Common myeloid progenitor, CD34-positive (primary cell): ENCODE data around the gene CD52.

ENCODE experiments used
- CTCF ChIA-PET: fragments of 350-600 bp; sonication (Branson Sonifier 250); formaldehyde crosslinking; loops from one replicate; lab custom pipeline; 2021; ENCODE audit warnings: antibody characterized with exemption; lab: Charles Lee
- POLR2A ChIA-PET: fragments of 350-600 bp; sonication (Branson Sonifier 250); formaldehyde crosslinking; loops from one replicate; lab custom pipeline; 2021; ENCODE audit warnings: antibody characterized with exemption; lab: Charles Lee
- DNase-seq, 3 donors: peaks; one replicate each; pipeline versions ENCODE4 v3.0.0 to v3.0.0-alpha.2; 2013
- H3K27ac ChIP-seq, 2 experiments: 1 replicate in 1 of 2; 2 replicates in 1 of 2; pipeline ENCODE4 v1.7.0; 2013; ENCODE audit warnings: inconsistent platforms in 2 of 2, low read length in 2 of 2, mild to moderate bottlenecking in 2 of 2, low read depth in 1 of 2, moderate library complexity in 1 of 2; ENCODE audit not compliant: severe bottlenecking in 2 of 2, insufficient read depth in 1 of 2, poor library complexity in 1 of 2
- H3K27me3 ChIP-seq, 5 experiments: replicated peaks in 2 of 5; 1 replicate in 3 of 5; 2 replicates in 2 of 5; pipeline versions ENCODE4 v1.6.1 to v1.7.0; 2013; ENCODE audit warnings: low read length in 4 of 5, mild to moderate bottlenecking in 2 of 5, moderate library complexity in 2 of 5, inconsistent platforms in 1 of 5; ENCODE audit not compliant: insufficient read depth in 5 of 5, control insufficient read depth in 4 of 5
- H3K36me3 ChIP-seq, 4 experiments: 1 replicate in 2 of 4; 2 replicates in 2 of 4; pipeline versions ENCODE4 v1.6.1 to v1.7.0; 2013; ENCODE audit warnings: low read length in 3 of 4, control low read depth in 1 of 4, mild to moderate bottlenecking in 1 of 4; ENCODE audit not compliant: control insufficient read depth in 4 of 4, insufficient read depth in 4 of 4
- H3K4me1 ChIP-seq, 4 experiments: 1 replicate in 3 of 4; 2 replicates in 1 of 4; pipeline versions ENCODE4 v1.6.1 to v1.7.1; 2013; ENCODE audit warnings: low read length in 3 of 4, mild to moderate bottlenecking in 3 of 4, control low read depth in 1 of 4, inconsistent platforms in 1 of 4, moderate library complexity in 1 of 4; ENCODE audit not compliant: control insufficient read depth in 4 of 4, insufficient read depth in 4 of 4; ENCODE audit errors: control extremely low read depth in 1 of 4
- H3K4me3 ChIP-seq, 7 experiments: 1 replicate in 4 of 7; 2 replicates in 3 of 7; pipeline versions ENCODE4 v1.5.1 to v1.7.0; 2013; ENCODE audit warnings: mild to moderate bottlenecking in 7 of 7, low read length in 6 of 7, moderate library complexity in 6 of 7, inconsistent platforms in 2 of 7, low read depth in 2 of 7, control low read depth in 1 of 7; ENCODE audit not compliant: insufficient read depth in 4 of 7, control insufficient read depth in 1 of 7; ENCODE audit errors: extremely low read depth in 1 of 7
- H3K9me3 ChIP-seq, 5 experiments: 1 replicate in 4 of 5; 2 replicates in 1 of 5; pipeline versions ENCODE4 v1.6.1 to v1.7.1; 2013; ENCODE audit warnings: low read length in 4 of 5, mild to moderate bottlenecking in 2 of 5, inconsistent platforms in 1 of 5, low read depth in 1 of 5, moderate library complexity in 1 of 5; ENCODE audit not compliant: control insufficient read depth in 4 of 5, insufficient read depth in 2 of 5; ENCODE audit errors: control extremely low read depth in 1 of 5
- WGBS: methylation state at CpG from one replicate; pipeline ENCODE4 v1.1.5; 2013; ENCODE audit not compliant: insufficient coverage; 5-methylcytosine and 5-hydroxymethylcytosine counted together

CD52 gene

DNA sequence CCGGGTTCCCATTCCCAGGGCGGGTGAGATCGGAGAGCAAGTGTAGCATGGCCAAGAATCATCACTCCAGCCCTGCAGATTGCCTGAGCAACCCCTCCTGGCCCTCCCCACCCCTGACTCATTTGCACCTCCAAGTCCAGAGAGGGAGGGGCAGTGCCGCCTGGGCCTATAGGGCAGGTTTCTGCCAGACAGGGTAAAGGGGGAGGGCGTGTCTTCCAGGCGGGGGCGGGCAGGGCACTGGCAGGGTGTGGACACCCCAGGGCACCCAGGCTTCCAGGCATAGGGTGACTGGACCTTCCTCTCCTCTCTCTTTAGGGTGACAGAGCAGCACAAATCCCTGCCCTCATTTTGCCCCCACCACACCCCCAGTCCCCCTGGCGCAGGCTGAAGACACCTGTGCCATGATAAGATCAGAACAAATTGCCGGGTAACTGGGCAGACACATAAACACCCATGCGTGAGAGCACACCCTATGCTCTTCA is 39.4 kb downstream of the CD52 start:
- Histone ChIP-seq H3K27me3 (peaks cover 0 to 40% (median 15%) of the 10 kb centered on the region in 5 experiments), H3K27ac (no peak overlapping the region), H3K9me3 (no peaks in the 10 kb centered on the region), H3K36me3 (no peaks in the 10 kb centered on the region), H3K4me1 (peaks cover 0 to 15% (median 13%) of the 10 kb centered on the region in 4 experiments), H3K4me3 (no peak overlapping the region)
- ChIA-PET POLR2A (no interaction called here), CTCF (interaction anchor here (1.0 kb wide), 1 partner anchor 60 kb away, joined by 3 read pairs; no protein-coding TSS in a partner anchor)
- 86% methylated on average over 4 of the region's 10 CpGs for WGBS
- DNase-seq, result no peak

DNA sequence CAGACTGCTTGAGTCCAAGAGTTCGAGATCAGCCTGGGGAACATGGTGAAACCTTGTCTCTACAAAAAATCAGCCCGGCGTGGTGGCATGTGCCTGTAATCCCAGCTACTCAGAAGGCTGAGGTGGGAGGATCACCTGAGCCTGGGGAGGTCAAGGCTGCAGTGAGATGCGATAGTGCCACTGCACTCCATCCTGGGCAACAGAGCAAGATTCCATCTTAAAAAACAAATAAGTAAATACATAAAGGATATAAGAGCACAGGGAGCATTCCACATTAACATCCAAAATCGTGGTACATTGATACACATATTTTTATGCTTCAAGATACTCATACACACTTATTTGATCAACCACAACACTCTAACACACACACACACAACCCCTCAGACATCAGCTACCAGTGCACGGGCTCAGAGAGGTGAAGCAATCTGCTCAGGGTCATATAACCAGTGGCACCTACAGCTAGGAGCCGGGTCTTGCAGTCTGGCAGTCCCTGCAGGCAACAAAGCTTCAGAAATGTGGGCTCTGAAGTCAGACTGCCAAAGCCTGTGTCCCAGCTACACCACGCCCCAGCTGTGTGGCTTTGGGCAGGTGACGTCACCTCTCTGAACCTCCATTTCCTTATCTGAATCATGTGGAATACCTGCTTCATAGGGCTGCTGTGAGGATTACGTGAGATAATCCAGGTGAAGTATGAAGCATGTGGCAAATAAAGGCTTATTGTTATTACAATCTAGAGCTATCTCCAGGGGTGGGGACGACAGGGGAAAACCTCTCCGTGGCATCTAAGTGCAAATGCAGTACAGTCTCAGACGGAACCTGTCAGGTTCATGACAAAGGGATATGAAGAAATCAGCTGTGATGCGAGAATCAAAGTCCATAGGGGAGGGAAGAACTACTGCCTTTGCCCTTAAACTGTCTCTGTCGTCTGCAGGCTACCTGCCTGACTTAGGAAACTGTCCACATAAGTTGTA is 40.9 kb downstream of the CD52 start:
- H3K4me3 ChIP-seq, result no peak overlapping the region
- H3K4me1 ChIP-seq, result peaks cover 0 to 22% (median 19%) of the 10 kb centered on the region in 4 experiments
- peaks cover 0 to 40% (median 15%) of the 10 kb centered on the region in 5 experiments for H3K27me3 ChIP-seq
- DNase-seq, result no peak
- H3K27ac ChIP-seq, result no peak overlapping the region
- ChIA-PET POLR2A (interaction anchor here (0.5 kb wide), 1 partner anchor 25 kb away, joined by 4 read pairs; no protein-coding TSS in a partner anchor), CTCF (interaction anchor here (0.8 to 1.7 kb wide), 5 partner anchors 11 to 104 kb away, joined by 3 to 5 read pairs (median 4); no protein-coding TSS in a partner anchor)
- no peaks in the 10 kb centered on the region for H3K36me3 ChIP-seq
- no peaks in the 10 kb centered on the region for H3K9me3 ChIP-seq
- 82% methylated on average over 10 of the region's 15 CpGs for WGBS

- POLR2A ChIA-PET, result interaction anchor here (0.6 kb wide), 1 partner anchor 137 kb away, joined by 3 read pairs; no protein-coding TSS in a partner anchor
- peak overlapping the region; percentile 13 to 72 (median 40) for H3K4me3 ChIP-seq
These were observed 42.4 kb downstream of the CD52 start for GRCh38 chr1:26359981-26360806.

DNA sequence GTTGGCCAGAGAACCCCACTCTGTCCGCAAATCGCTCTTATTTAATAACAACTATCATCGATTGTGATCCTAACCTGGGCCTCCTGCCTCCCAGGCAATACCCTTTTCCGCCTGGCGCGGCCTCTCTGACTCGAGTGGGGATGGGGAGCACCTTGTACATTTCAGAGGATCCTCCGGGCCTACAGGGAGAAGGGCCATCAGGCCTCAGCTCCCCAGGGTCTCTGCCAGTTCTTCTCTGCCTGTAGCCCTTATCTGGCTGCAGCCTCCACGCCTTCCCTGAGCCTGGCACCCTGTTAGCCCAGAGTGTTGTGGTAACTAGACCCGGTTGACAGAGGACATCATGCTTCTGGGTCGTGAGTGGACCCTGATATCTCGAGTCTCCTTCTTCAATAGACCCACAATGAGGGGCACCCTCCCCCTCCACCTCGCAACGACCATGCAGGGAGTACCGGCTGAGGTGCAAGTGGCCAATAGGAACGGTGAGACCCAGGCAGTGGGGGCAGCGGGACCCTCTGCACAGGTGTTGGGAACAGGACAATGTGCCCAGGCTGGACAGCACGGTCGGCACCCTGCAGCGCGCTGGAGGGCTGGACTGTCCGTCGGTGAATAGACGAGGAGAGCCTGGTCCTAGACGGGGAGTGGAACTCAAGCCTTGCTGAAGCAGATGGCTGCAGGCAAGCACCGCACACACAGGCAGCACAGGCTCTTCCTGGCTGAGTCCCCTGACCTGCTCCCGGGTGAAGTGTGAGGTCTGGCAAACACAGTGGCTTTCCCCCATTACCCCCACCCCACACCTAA is 43.2 kb downstream of the CD52 start:
- POLR2A ChIA-PET, result interaction anchor here (0.6 kb wide), 1 partner anchor 138 kb away, joined by 3 read pairs; no protein-coding TSS in a partner anchor
- peak in 1 of 3 donors; percentile 49 for DNase-seq
- Histone ChIP-seq H3K27me3 (peaks cover 0 to 40% (median 15%) of the 10 kb centered on the region in 5 experiments), H3K4me1 (peaks cover 0 to 40% (median 35%) of the 10 kb centered on the region in 4 experiments), H3K9me3 (no peaks in the 10 kb centered on the region), H3K27ac (no peak overlapping the region), H3K36me3 (no peaks in the 10 kb centered on the region), H3K4me3 (peak overlapping the region in 4 of 7 experiments; percentile 40 to 72 (median 62))
- CTCF ChIA-PET, result interaction anchor here (0.7 to 1.3 kb wide), 4 partner anchors 14 to 150 kb away, joined by 3 to 6 read pairs (median 3); no protein-coding TSS in a partner anchor
- WGBS, result 80% methylated on average over 22 of the region's 27 CpGs

More at GRCh38 chr1:26359981-26360806, 42.4 kb downstream of the CD52 start:
- Histone ChIP-seq H3K9me3 (no peaks in the 10 kb centered on the region), H3K27ac (no peak overlapping the region), H3K27me3 (peaks cover 0 to 40% (median 15%) of the 10 kb centered on the region in 5 experiments), H3K36me3 (no peaks in the 10 kb centered on the region), H3K4me1 (peaks cover 0 to 36% (median 34%) of the 10 kb centered on the region in 4 experiments)
- WGBS, result 2% methylated on average over 60 of the region's 67 CpGs
- CTCF ChIA-PET, result interaction anchor here (0.7 kb wide), 1 partner anchor 57 kb away, joined by 3 read pairs; no protein-coding TSS in a partner anchor
- peak; percentile 21 to 48 (median 40) for DNase-seq

DNA sequence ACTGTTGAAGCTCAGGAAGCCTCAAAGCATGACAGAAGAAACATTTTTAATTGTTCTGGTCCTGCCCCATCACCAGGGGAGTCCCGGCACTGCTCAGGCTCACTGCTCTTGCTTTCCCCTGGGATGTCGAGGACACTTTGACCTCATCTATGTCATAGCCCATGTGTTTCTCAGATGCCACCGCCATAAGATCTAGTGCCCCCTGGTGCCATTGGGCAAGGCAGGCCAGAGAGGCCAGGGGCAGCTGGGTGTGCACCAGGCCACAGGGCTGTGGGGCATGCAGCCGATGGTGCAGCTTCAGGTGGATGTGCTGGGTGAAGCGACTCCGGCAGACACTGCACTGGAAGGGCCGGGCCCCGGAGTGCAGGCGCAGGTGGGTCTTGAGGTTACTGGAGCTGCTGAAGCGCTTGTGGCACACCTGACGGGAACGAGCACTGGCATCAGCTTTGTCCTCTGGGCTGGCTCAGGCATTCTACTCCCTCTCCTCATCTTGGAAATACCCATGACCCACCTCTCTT is 43.9 kb downstream of the CD52 start:
- ChIA-PET POLR2A (no interaction called here), CTCF (interaction anchor here (0.7 to 1.4 kb wide), 9 partner anchors 13 to 159 kb away, joined by 3 to 6 read pairs (median 3); no protein-coding TSS in a partner anchor)
- H3K27ac ChIP-seq, result no peak overlapping the region
- H3K36me3 ChIP-seq, result no peaks in the 10 kb centered on the region
- DNase-seq, result no peak
- WGBS, result 97% methylated on average over 12 of the region's 12 CpGs
- no peaks in the 10 kb centered on the region for H3K9me3 ChIP-seq
- peaks cover 0 to 40% (median 35%) of the 10 kb centered on the region in 4 experiments for H3K4me1 ChIP-seq
- no peak overlapping the region for H3K4me3 ChIP-seq
- H3K27me3 ChIP-seq, result peaks cover 0 to 40% (median 15%) of the 10 kb centered on the region in 5 experiments
